ENCODE data around the gene ARL1. TPM values are rescaled to one million over a fixed set of nuclear protein-coding genes. Genes with fewer than 3 reads are reported as not detected.

The ARL1 gene
- 112 and 175 TPM in 2 replicates for total RNA-seq (2022)
- Bru-seq, nascent RNA, result percentile 92 among the genes with signal in this experiment
- percentile 97 among the genes with signal in this experiment for BruChase-seq, experiment 1, labeled RNA remaining after a 6-hour chase
- percentile 96 among the genes with signal in this experiment for BruChase-seq, experiment 2, labeled RNA remaining after a 2-hour chase
- long read RNA-seq, transcript ARL1-201 (6 exons, 3,241 nt), result major isoform, 167 of 200 reads
- long read RNA-seq, partial matches to known transcripts, result 6 of 200 reads
- long read RNA-seq, other reads (novel, unspliced or antisense), result 26 of 200 reads

- peak within 1 kb of the TSS; percentile 96 for H3K27ac Mint-ChIP-seq (ENCODE audit: low read depth, unreplicated experiment)
- BruUV-seq (replicated peaks), result no TSS peak
- intact Hi-C loops (cut with micrococcal nuclease), result no loop called here
- ChIA-PET CTCF (interaction anchor here (0.6 to 3.4 kb wide), 9 partner anchors 11 to 1401 kb away, joined by 3 to 11 read pairs (median 4); partner anchors contain the start of gene GNPTAB), POLR2A (interaction anchor here (0.6 to 4.3 kb wide), 28 partner anchors 12 to 1056 kb away, joined by 3 to 33 read pairs (median 3); partner anchors contain the start of genes CHPT1, DRAM1, GNPTAB and WASHC3)
- H3K36me3 Mint-ChIP-seq (ENCODE audit: insufficient read depth, unreplicated experiment), result peaks cover 4% of the 10 kb centered on the region
- TF ChIP-seq CTCF (IDR thresholded peaks at IDR 0.05; ENCODE audit: unreplicated experiment), result no peak
- H3K4me3 Mint-ChIP-seq (ENCODE audit: unreplicated experiment), result peak within 1 kb of the TSS; percentile 85
- no peaks in the 10 kb centered on the region for H3K27me3 Mint-ChIP-seq (ENCODE audit: insufficient read depth, unreplicated experiment)
- peak; percentile 85 for DNase-seq (ENCODE audit: unreplicated experiment)
- H3K9me3 Mint-ChIP-seq (ENCODE audit: unreplicated experiment), result no peaks in the 10 kb centered on the region
- peaks cover 10% of the 10 kb centered on the region for H3K4me1 Mint-ChIP-seq (ENCODE audit: insufficient read depth, unreplicated experiment)
These were observed at the start of gene ARL1 for GRCh38 chr12:101407436-101408345. Gene ARL1 (minus strand): TSS chr12:101407772. CDS start chr12:101407645, 127 bp downstream.

- intact Hi-C loops (cut with micrococcal nuclease), result no loop called here
- BruUV-seq (replicated peaks), result no TSS peak
- Mint-ChIP-seq H3K4me1 (ENCODE audit: insufficient read depth, unreplicated experiment) (no peaks in the 10 kb centered on the region), H3K27me3 (ENCODE audit: insufficient read depth, unreplicated experiment) (no peaks in the 10 kb centered on the region), H3K36me3 (ENCODE audit: insufficient read depth, unreplicated experiment) (no peaks in the 10 kb centered on the region), H3K27ac (ENCODE audit: low read depth, unreplicated experiment) (no peak overlapping the region), H3K9me3 (ENCODE audit: unreplicated experiment) (no peaks in the 10 kb centered on the region), H3K4me3 (ENCODE audit: unreplicated experiment) (no peak overlapping the region)
- DNase-seq (ENCODE audit: unreplicated experiment), result no peak
- CTCF ChIA-PET, result interaction anchor here (0.8 kb wide), 1 partner anchor 11 kb away, joined by 4 read pairs; no protein-coding TSS in a partner anchor
- TF ChIP-seq CTCF (IDR thresholded peaks at IDR 0.05; ENCODE audit: unreplicated experiment), result no peak
- POLR2A ChIA-PET, result no interaction called here
These were observed 48.1 kb upstream of the ARL1 start for GRCh38 chr12:101455685-101456084.

GRCh38 chr12:101441461-101442224, 34.1 kb upstream of the ARL1 start:
- Mint-ChIP-seq H3K27ac (ENCODE audit: low read depth, unreplicated experiment) (no peak overlapping the region), H3K27me3 (ENCODE audit: insufficient read depth, unreplicated experiment) (no peaks in the 10 kb centered on the region), H3K36me3 (ENCODE audit: insufficient read depth, unreplicated experiment) (no peaks in the 10 kb centered on the region), H3K4me3 (ENCODE audit: unreplicated experiment) (no peak overlapping the region), H3K9me3 (ENCODE audit: unreplicated experiment) (no peaks in the 10 kb centered on the region), H3K4me1 (ENCODE audit: insufficient read depth, unreplicated experiment) (no peaks in the 10 kb centered on the region)
- CTCF ChIA-PET, result interaction anchor here (0.6 kb wide), 1 partner anchor 332 kb away, joined by 3 read pairs; no protein-coding TSS in a partner anchor
- no peak for DNase-seq (ENCODE audit: unreplicated experiment)
- no TSS peak for BruUV-seq (replicated peaks)
- TF ChIP-seq CTCF (IDR thresholded peaks at IDR 0.05; ENCODE audit: unreplicated experiment), result no peak
- intact Hi-C loops (cut with micrococcal nuclease), result no loop called here
- POLR2A ChIA-PET, result no interaction called here

Data from MCF 10A (cell line).